OCI-M2 (cell line): ENCODE data around the gene FAM120C.

ENCODE experiments used
- DNase-seq: peaks from one replicate; lab custom pipeline; 2025; ENCODE audit not compliant: unreplicated experiment; lab: John Stamatoyannopoulos, UW

Gene FAM120C, protein sequence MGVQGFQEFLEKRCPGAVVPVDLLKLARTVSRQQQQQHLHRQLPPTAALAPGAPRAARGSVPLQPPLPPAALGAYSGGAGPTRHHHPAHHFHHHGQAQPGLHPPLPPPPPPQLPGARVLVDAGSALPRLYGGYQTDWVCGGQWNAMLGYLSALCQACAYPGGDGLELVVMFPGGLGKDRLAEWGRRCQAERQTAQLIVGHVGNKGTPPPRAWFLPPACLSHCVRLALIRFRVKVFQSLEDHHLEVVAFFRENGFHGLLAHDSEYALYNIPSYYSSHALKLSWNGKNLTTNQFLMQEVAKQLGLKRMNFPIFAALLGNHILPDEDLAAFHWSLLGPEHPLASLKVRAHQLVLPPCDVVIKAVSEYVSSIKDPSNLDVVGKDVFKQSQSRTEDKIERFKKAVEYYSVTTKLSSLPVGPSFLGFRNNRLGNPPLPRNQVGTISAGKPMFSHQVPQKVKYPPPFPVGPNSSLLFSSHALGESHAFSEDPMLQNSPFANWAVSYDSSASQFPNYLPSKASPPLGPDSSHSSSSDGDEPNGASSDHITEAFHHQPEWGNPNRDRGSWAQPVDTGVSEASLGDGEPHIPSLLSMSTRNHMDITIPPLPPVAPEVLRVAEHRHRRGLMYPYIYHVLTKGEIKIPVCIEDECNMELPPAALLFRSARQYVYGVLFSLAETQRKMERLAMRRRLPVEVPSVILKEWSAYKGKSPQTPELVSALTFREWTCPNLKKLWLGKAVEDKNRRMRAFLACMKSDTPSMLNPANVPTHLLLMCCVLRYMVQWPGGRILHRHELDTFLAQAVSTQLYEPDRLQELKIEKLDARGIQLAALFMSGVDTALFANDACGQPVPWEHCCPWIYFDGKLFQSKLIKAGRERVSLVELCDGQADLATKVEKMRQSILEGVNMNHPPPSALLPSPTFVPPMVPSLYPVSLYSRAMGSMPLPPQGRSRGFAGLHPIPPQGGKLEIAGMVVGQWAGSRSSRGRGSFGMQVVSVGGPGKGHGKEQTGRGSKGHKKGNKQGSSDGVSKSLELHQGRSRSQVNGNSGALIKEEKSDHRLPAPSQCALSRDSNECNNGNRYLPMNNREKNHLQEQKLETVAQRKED

GRCh38 chrX:54182864-54183613 is at the start of gene FAM120C:
Gene FAM120C (minus strand): TSS chrX:54183254. CDS start chrX:54183198, 56 bp downstream.
- peak; percentile 78 for DNase-seq

DNA sequence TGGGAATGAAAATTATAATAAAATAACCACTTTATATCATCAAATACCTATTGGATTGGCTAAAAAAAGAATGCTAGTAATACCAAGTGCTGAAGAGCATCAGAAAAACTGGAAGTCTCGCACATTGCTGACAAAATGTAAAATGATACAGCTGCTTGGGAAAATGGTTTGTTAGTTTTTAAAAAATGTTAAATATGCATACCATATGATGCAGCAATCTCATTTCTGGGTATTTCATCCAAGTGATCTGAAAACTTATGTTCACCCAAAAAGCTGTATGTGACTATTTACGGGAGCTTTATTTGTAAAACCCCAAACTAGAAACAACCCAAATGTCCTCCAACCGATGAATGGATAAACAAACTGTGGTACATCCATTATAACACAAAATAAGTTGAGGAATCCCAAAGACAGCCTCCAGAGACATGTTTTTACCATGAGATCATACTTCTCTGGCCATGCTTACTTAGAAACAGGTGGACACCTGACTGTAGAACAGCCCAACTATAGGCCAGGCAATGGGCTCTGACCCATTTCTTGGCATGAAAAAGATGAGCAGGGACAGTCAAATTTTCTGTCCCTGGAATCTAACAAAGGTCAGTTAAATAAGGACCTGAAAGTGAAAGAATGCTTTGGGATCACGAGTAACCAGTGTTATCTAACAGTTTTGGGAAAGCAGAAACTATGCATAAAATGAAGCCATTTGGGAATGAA is 47.5 kb upstream of the FAM120C start:
- no peak for DNase-seq

- no peak for DNase-seq
Observed at GRCh38 chrX:54223581-54223980, 40.5 kb upstream of the FAM120C start.

GRCh38 chrX:54213603-54214002 is 30.5 kb upstream of the FAM120C start:
- DNase-seq: no peak

DNA sequence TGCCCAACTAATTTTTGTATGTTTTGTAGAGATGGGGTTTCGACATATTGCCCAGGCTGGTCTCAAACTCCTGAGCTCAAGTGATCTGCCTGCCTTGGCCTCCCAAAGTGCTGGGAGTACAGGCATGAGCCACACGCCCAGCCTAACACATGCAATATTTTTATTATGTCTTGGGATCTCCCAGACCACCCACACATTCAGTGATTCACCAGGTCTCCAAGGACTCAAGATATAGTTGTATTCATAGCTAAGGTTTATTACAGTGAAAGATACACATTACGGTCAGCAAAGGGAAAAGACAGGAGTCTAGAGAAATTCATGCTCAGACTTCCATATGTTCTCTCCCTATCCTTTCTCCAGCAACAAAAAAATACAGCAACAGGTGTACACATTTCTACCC is 25.5 kb upstream of the FAM120C start:
- DNase-seq: no peak

DNA sequence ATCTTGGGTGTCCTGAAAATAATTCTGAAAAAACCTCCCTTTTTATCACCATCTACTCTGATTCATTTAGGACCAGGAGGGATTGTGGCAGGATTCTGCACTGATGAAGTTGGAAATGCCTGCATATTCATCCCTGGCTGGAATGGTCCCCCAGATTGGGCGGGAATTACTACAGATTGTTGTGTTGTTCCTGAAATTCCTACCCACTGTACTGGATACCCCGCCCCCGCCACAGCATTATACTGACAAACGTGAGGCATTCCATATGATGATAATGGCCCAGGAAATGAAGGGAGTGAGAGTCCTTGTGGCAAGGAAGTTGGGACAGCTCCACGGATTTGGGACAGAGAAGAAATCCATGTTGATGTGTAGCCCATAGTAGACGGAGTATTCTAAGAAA is 15.2 kb upstream of the FAM120C start:
- no peak for DNase-seq

DNA sequence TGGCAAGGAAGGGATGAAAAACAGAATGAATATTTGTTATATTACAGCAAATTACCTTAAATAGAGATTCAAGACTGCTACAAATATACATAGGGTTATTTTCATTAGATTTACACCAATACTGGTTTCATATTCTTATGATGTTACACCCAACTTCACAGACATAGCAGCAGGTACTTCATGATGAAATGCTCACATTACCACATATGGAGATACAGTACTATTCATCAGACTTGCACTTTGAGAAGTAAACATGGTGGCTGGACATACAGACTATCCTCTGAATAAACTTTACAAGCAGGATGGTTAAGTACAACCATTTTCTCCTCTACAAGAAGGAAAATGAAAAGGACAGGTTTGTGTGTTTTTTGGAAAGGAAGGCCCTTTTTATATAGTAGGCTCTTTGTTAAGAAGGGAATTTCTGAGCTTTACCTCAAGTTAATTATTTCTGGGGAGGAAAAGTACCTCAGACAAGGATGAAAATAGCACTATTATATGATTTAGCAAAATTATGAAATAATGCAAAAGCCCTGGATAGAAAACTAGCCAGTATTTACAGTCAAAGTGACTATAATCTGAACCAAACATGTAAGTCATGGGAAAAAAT is 12.0 kb upstream of the FAM120C start:
- no peak for DNase-seq

DNA sequence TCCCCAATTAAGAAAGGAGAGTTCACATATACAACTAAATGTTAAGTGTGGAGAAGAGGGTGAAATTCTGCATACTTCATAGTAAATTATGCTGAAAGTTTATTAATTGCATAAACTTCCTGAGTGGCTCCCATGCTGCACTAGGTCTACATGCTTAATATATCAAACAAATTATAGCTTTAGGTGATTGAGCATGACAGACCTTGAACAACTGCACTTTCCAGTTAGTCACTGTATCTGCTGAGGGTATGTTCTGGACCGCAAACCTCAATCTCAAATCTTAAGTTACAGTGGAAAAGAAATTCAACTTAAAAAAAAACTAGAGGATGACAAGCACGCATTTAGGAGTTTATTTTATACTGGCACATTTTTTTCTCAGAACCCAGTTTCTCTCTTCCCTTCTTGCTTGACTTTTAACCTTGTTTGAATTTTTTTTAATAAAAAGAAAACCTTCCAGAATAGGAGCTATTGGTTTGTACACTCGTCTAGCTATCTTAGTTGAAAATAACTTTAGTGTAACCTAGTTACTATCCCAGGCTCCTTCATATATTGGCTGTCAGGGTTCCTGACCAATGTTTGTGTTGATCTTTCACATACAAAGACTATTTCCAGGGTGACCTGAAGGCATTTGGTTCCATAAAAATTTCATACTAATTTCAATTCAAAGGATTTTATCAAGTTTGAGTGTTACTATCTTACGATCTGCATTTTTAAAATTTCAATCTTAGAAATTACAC is 10.2 kb upstream of the FAM120C start:
- no peak for DNase-seq

DNA sequence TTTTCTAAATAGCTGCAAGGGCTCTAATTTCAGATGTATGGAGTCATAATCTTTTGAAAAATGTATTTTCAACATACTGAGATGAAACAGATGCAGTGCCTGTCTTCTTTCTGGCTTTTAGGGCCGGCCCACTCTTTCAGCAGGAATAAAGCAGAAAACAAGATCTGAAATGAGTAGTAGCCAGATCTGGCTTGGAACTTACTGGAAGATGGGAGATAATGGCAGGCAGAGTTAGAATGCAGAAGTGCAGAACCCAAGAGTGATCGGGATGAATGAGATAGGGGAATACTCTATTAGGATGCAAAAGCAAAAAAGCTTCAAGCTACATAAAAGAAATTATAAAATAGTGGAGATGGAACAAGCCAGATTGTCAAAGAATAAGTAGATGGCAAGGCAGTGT is 1.4 kb upstream of the FAM120C start:
- DNase-seq: no peak

DNA sequence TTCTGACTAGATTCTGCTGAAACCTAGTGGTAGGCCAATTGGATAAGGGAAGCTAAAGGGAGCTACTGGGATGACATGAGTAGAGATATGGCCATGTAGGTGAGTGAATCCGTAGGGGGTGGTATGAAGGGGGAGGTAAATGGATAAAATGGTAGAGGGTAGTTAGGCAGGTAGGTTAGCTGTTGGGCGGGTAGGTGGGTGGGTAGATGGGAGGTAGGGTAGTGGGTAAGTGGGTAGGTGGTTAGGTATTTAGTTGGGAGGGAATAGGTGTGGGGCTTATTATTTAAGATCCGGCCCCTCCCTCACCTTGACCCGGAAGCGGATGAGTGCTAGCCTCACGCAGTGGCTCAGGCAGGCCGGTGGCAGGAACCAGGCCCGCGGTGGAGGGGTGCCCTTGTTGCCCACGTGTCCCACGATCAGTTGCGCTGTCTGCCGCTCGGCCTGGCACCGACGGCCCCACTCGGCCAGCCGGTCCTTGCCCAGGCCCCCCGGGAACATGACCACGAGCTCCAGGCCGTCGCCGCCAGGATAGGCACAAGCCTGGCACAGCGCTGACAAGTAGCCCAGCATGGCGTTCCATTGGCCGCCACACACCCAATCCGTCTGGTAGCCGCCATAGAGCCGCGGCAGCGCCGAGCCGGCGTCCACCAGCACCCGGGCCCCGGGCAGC is 725 bp downstream of the FAM120C start:
- no peak for DNase-seq

DNA sequence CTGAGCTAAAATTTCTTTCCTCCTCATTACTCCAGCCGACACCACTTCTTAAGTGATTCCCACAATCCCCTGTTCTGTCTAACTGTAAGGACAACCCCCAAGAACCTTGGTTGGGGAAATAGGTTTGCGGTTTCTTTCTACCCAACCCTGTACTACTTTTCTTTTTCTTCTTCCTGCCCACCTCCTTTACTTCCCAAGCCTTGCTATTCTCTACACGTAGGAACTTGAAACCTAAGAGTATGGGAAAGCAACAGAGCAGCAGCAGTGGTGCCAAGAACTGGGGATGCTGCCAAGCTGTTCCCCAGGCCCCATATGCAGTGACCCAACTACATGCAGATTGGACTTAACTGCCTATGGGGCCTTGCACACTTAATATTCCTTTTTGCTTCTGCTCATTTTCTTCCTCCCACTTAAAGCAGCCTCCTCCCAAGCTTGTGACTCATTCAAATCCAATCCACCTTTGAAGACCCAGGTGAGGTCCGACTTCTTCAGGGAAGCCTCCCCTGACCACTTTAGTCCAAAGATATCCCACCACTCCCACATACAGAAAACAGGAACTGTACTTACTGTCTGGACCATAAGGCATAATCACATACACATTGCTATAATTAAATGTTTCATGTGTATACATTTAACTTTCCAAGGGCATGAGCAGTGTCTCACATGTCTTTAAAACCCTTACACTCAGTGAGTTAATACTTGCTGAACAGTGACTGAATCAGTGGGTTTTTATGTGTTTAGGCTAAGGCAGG is 1.7 kb downstream of the FAM120C start:
- DNase-seq: no peak

GRCh38 chrX:54180403-54180802 is 2.7 kb downstream of the FAM120C start:
- DNase-seq: no peak

GRCh38 chrX:54178100-54178940 is 4.7 kb downstream of the FAM120C start:
- DNase-seq: no peak

- no peak for DNase-seq
Observed at GRCh38 chrX:54177306-54177705, 5.7 kb downstream of the FAM120C start.

DNA sequence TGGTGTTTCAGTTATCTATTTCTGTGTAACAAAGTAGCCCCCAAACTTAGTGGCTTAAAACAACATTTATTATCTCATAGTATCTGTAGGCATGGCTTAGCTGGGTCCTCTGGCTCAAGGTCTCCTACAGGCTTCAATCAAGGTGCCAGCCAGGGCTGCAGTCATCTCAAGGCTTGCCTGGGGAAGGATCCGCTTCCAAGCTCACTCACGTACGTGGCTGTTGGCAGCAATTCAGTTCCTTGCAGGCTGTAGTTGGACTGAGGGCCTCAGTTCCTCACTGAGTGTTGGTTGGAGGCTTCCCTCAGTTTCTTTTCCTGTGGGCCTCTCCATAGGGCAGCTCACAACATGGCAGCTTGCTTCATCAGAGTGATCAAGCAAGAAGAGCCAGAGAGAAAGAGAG is 9.3 kb downstream of the FAM120C start:
- DNase-seq: no peak

GRCh38 chrX:54172455-54172854 is 10.6 kb downstream of the FAM120C start:
- DNase-seq: no peak
